GM18502 (cell line): ENCODE measurements around the gene SYNE3.

Source experiments
- ATAC-seq: cut with Tn5 transposase; IDR thresholded peaks from one replicate; pipeline ENCODE4 v1.9.1; 2021; ENCODE audit warnings: mild to moderate bottlenecking; ENCODE audit not compliant: unreplicated experiment, poor library complexity

The SYNE3 gene

DNA sequence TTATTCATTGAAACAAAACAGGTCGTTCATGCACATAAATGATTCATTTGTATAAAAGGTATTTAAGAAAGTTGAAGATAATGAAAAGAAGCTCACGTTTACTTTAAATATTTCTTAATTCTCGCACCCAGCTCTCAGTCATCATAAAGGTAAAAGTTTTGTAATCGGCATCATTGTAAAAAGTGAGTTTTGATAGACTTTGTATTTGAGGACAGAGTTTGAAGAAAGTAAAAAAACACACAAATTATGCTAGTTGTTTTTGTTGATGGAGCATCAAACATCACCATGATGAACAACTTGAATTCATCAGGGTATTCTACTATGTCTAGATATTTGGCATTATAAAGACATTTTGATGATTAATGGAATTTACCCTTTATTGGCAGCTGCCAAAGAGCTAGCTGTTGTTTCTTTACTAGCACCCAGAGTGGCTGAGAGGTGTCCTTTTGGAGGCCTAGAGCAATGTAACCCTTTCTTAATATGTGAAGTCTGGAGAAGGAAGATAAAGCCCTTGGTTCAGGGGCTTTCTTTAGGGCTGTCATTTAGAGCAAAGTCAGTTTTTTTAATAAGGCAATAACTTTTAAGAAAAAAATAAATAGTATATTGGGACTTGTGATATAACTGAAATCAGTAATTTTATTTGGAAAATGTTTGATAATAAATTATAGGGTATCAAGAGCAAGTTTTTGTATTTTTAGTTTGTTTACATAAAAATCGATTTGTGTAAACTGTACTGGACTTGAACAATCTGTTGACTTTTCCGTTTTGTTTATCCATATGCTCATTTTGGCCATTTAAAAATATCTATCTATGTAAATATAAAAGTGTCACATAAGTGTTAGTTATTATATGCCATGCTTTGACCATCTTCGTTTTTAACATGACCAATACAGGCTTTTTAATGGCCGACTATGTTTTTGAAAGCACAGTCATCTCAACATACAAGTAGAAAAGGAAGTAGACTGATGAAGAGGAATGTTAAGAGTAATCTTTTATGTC lies 25.8 kb upstream of the SYNE3 start:
- no peak for ATAC-seq

DNA sequence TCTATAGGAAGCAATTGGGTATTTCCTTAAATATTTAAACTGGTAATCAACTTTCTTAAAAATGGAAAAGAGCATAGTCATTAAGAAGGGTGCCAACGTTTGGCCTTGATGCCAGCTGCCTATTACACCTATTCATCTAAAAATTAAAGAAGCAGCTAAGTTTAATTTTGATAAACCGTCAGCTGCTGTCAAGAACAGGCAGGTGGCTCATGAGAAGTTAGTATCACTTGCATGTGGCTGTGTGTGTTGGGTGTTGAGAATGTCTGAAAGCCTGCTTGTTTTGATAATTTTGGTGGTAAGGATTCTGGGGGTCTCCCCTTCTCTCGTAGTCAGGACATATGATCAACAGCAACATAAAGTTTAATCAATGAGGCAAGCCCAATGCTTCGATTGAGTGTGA lies 24.9 kb upstream of the SYNE3 start:
- ATAC-seq: no peak

DNA sequence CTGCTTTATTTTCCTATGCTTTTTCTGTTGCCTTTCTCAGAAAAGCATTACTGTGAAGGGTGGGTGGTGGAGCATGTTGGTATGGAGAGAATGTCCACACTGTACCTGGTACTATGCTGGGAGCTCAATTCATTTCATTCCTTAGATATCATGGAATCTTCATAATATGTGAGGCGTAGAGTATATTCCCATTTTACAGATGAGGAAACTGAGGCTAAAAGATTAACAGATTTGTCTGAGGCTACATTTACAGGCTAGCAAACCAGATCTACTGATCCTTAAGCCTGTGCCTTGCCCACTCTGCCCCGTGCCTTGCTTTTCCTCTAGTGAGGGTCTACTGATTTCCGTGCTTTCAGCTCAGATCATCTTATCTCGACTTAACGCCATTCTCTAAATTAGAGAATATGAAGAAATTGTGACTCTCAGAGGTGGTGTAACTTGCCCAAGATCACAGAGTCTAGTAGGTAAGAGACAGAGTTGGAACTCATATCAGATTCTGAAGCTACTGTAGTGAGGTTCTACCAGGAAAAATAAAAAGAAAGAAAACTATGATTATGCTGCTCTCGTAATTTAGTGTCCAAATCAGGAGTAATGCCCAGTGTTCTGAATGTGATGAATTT lies 23.9 kb upstream of the SYNE3 start:
- ATAC-seq: no peak

DNA sequence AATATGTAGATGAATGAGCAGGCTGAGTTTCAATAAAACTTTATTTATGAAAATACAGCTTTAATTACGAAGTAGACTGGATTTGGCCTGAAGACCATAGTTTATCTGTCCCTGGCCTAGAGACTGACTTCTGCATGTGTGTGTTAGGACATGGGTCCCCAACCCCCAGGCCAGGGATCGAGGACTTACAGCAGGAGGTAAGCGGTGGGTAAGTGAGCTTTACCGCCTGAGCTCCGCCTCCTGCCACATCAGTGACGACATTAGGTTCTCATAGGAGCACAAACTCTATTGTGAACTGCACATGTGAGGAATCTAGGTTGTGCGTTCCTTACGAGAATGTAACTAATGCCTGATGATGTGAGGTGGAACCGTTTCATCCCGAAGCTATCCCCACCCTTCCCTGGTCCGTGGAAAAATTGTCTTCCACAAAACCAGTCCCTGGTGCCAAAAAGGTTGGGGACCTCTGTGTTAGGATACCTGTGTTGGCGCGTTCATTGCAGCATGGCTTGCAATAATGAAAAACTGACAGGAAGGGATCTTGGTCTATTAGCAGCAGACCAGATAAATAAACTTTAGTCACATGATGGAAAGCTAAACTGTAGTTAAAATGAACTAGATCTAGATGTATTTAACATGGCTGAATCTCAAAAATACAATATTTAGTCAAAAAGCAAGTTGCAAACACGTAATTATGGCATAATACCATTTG lies 22.5 kb upstream of the SYNE3 start:
- no peak for ATAC-seq

DNA sequence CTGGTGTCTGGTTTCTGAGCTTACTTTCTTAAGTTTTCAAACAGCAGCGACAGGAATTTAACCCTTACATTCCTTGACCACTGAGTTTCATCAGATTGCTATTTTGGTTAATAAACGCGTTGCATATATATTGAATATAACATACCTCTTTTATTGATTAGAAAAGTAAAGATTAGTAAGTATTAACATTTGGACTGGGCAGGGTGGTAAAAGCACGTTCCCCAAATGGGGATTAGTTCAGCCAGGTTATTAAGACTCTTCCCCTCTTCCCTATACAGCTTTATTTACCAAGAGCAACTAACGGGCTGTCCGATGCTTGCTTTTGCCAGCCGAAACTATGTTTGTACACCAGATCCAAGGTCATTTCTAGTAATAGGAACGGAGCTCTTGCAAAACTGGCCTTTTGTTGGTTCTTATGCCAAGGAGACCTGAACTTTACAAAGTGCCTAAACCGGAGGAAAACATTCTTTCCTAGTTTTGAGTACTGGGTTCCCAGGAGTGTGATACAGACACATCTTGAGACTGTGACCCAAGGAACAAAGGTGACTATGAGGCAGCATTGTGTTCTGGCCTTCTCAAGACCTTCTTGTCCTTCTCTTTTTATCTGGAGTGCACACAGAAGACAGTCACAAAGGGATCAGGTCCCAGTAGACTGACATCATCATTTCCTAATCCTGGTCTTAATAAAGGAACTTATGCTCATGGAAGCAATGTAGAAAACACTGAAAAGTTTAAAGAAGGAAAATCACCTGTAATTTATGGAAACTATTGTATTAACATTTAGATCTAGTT lies 21.0 kb upstream of the SYNE3 start:
- no peak for ATAC-seq

DNA sequence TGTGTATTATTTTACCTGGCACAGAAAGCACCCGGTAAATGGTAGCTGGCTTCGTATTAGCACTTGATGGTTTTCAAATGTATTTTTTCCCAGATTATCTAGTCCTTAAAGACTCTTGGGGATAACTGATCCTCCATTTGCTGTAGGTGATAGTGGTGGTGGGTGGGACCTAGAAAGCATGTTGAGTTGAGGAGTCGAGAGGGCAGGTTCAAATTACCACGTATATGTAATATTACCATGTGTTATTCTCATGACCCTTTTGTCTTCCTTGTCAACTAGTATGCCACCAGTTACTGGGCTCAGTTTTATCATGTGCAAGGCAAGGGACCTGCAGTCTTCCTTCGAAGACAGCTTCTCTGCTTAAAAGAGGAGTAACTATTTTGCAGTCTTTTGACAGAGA lies 20.2 kb upstream of the SYNE3 start:
- no peak for ATAC-seq

DNA sequence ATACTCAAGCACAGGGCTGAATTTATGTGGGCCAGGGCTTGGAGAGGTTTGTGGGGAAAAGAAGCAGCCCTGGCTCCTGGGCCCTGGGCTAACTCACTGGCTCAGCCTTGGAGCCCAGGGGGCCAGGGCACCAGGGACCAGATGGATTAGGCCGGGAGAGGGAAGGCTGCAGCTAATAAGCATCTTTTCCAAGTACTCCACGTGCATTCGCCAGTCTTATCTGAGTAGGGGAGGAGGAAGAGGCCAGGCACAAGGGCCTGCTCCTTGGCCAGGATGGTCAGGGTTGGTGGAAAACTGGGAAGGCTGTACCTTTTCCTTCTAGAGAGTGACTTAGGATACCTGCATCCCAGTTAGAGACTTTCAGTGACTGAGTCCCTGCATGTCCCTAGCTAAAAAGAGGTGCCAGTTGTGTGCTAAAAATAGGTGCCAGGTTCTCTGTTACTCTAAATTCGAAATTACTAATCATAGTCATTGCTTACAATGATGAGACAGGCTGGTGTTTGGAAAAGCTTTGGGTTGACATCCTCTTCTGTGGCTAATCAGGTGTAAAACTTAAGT lies 19.7 kb upstream of the SYNE3 start:
- no peak for ATAC-seq

DNA sequence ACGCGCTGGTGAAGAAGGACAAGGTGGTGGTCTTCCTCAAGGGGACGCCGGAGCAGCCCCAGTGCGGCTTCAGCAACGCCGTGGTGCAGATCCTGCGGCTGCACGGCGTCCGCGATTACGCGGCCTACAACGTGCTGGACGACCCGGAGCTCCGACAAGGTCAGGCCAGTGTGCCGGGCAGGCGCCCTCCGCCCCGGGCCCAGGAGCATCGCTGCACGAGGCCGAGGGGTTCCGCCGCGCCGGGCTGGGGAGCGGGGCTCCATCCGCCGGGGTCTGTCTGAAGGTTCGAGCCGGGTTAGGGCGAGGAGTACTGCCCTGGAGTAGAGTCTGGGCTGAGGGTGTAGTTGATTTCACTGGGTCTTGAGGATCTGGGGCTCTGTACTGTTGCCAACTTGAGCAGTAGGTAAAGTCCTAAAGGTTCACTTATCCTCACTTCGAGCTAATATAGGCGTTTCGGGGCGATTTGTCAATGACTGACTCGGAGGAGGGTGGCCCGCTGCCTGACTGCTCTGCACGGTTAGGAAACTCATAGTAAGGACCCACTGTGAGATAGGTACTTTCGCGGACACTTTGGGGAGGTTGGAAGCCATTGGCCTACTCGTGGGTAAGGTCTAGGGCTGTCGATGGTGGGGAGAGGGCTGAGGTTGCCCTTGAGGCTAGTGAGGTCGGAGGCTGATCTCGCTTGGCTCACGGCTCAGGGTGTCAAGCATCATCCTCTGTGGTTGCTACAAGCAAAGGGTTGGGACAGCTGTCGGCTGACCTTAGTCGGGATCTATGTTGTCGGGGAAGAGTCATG lies 19.0 kb upstream of the SYNE3 start:
- ATAC-seq: no peak

DNA sequence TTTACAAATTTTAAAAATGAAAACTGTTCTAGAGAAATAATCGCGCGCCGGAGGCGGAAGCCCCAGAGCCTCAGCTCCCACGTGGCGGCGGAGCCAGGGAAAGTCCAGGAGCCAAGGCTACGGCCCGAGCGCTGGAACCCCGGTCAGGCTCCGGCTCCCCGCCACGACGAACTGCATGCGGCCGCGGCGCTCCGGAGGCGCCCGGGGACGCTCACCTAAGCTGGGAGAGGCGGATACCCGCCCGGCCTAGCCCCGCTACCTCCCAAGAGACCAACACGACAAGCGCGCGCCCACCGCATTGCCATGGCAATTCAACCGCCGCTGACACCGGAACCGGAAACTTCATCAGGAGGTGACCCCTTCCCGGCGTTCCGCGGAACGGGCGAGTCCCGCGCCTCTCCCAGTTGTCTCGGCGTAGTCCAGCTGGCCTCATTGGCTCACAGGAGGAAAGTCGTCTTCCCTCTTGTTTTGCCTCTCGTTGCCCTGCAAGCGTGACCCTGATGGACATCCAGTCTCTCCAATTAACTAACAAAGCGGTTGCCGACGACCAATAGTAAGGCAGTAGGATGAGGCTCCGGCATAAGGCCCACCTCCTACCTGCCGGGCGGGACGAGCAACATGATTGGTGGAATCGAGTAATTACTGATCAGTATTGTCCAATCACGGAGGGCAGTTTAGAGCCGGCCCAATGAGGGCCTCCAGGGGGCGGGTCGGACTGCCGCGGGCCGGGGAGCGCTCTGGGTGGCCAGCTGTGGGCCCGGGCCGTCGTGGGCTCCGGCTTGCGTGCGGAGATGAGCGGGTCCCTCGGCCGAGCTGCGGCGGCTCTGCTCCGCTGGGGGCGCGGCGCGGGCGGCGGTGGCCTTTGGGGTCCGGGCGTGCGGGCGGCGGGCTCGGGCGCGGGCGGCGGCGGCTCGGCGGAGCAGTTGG lies 18.1 kb upstream of the SYNE3 start, which contains the start of gene GLRX5:
GLRX5 (plus strand) TSS at position 752 of the 927 bp plus-strand sequence; CDS start at position 792, 40 bp downstream.
- ATAC-seq: peak; percentile 92

DNA sequence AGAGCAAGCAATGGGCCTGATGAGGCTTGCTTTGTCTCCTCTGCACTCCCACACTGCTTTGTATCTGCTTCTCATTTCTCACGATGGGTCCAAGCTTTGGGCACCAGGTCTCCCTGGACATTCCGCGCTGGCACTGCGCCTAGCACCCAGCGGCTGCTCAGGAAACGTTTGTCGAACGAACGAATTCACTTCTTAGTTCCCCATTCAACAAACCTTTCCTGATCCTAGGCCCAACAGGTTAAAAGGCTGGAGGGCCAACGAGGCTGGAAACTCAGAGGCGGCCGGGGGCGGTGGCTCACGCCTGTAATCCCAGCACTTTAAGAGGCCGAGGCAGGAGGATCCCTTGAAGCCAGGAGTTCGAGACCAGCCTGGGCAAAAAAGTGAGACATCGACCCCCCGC lies 17.4 kb upstream of the SYNE3 start:
- no peak for ATAC-seq

DNA sequence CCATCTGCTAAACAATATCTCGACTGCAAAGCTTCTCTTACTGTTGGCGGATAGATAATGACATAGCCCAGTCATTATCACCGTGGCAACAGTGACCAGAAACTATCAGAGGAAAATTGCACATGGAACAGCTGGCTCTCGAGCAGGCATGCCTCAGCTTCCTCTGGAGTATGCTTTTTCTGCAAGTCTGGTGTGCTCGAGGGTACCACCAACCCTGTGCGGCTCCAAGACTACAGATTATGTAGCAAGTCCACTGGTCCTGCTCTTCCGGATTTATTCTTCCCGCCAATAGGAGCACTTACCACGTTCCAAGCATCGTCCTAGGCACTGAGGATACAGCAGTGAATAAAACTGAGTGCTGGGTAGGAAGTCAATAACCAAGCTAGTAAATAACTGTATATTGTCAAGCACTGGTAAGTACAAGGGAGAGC lies 17.0 kb upstream of the SYNE3 start:
- no peak for ATAC-seq

DNA sequence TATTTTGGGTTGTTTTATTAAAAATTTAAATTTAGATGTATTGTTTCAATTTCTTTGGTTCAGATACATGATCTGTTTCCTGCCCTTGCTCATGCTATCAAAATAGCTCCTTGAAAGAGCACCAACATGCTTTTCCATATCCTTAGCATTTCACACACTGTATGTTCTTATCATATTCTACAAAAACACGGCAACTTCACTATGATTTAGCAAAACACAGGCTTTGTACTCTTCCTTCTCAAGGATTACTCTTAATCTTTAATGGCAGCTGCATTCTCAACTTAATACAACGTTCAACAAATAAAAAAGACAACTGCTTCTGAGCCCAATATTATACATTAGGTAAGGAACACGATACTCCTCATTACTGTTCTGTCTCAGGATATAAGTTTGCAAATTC lies 15.5 kb upstream of the SYNE3 start:
- ATAC-seq: no peak

DNA sequence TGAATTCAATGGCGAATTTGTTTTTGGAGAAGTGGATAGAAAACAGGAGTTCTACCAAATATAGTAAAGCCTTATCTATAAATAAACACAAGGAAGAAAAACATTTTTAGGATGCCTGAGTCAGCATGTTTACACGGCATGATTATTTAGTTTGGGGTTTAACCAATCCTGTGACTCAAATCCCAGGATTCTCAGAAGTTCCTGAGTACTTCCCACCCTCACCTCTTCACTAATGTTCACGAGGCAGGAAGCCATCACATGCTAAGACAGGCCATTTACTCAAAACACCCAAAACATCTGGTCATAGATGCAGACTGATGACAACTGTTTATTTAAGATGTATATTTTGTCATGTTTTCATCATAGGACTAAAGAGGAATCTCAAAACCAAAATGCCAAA lies 15.0 kb upstream of the SYNE3 start:
- no peak for ATAC-seq

DNA sequence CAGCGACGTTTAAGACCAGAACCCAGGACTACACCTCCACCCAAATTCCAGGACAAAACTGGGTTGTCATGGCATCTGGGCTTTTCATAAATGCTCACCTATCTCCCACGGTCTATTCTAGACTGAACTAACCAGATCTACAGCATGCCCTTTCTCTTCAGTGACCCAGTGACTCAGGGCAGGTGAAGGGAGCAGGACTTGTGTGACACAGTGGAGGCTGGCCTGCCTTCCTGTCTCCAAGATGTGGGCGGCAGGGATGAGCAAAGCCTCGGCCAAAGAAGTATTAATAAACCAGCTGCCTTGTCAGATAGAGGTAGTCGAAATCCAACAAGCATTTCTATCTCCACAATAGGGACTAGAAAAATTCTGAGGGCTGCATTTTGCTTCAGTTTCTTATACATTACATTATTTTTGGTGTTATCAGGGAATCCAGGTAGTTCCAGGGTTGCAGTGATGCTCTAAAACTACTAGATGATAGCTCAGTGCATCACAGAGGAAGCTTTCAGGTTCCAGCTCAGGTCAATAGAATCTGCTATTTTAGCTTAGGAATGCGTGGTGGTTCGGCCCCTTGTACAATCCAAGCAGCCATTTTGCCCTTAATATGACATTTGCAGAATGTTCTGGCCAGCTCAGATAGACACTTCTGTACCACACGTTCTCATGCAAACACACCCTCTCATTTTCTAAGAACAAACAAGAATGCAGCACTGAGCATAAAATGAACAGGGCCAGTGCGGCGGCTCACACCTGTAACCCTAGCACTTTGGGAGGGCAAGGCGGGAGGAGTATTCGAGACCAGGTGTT lies 14.2 kb upstream of the SYNE3 start:
- no peak for ATAC-seq

DNA sequence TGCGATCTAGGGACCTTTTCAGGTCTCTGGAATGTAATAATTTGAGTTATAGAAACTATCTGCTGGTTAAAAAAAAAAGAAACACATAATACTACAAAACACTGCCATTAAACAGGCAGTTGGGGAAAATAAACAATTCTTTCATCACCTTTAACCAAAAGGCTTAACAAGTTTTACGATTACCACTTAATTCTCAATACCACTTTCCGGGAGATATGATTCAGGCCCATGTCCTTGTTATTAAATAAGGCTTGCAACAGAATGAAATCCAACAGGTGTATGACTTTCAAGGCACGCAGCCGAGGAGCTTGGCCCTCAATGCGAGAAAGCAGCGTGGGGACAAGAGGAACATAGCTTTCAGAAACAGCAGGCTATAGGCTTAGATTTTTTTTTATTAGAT lies 12.8 kb upstream of the SYNE3 start:
- no peak for ATAC-seq

DNA sequence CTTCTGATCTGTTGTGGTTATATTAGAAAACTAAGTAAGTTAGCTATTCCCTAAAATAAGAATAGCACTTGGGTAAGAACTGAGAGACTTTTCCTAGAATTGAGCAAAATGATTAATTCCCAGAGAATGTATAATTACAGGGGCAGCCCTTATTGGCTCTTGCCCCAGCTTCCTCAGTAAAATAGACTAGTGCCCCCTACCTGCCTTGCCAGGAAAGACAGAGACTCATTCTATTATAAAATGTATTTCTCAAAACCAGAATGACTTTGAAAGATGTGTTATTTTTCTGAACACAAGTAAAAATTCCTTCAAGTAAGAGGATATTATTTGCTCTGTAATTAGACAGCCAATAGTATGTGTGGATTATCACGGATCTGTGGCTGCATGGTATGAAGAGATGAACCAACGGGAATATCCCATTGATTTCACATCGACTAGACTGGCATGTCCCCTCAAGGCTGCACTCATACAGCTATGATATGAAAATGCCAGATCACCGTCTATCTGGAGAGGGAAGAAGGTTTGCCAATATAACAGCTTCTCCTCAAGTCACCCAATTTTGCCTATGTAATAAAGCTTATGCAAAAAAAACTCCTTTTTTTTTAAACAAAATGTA lies 11.0 kb upstream of the SYNE3 start:
- ATAC-seq: peak; percentile 47
